IMR-90 (cell line): ENCODE results near the gene GDPD3. TPM values are rescaled to one million over a fixed set of nuclear protein-coding genes. Genes with fewer than 3 reads are reported as not detected.

Experiments used
- ATAC-seq: fragments of 200-7000 bp; cut with Tn5 transposase; 2 replicates; pipeline ENCODE4 v1.9.1; 2020; ENCODE audit warnings: low read depth, mild to moderate bottlenecking, moderate library complexity
- BruUV-seq: library from RNA; stranded (reverse); fragments of 400-500 nt; replicated peaks from 2 replicates; lab custom pipeline; 2021; lab: Mats Ljungman, UMichigan
- CTCF ChIA-PET: fragments of 300-600 bp; formaldehyde crosslinking; extraction: SDS; loops from one replicate; lab custom pipeline; 2021; ENCODE audit warnings: antibody characterized with exemption; lab: Yijun Ruan, JAX
- POLR2A ChIA-PET: fragments of 300-600 bp; sonication (Branson Sonifier 250); formaldehyde crosslinking; loops from one replicate; lab custom pipeline; 2022; ENCODE audit warnings: antibody characterized with exemption; ENCODE audit not compliant: unreplicated experiment; lab: Charles Lee
- DNase-seq: peaks from one replicate; pipeline ENCODE4 v3.0.0; 2013
- H2AFZ ChIP-seq: replicated peaks from 2 replicates; pipeline ENCODE3; 2013; ENCODE audit warnings: low read length, mild to moderate bottlenecking; ENCODE audit not compliant: poor library complexity
- H2AK5ac ChIP-seq: 2 replicates; pipeline ENCODE4 v1.6.1; 2013; ENCODE audit warnings: low read depth, low read length, inconsistent platforms
- H2AK9ac ChIP-seq: replicated peaks from 2 replicates; pipeline ENCODE3; 2013; ENCODE audit warnings: mild to moderate bottlenecking, low read depth, low read length, moderate library complexity; ENCODE audit not compliant: poor library complexity
- H2BK120ac ChIP-seq: 2 replicates; pipeline ENCODE4 v1.6.1; 2013; ENCODE audit warnings: low read depth, low read length, inconsistent platforms
- H2BK15ac ChIP-seq: 3 replicates; pipeline ENCODE4 v1.6.1; 2013; ENCODE audit warnings: low read depth, low read length, inconsistent platforms
- H2BK20ac ChIP-seq: 2 replicates; pipeline ENCODE4 v1.6.1; 2013; ENCODE audit warnings: low read depth, mild to moderate bottlenecking, inconsistent platforms, low read length, moderate library complexity
- H2BK5ac ChIP-seq: 2 replicates; pipeline ENCODE4 v1.6.1; 2013; ENCODE audit warnings: mild to moderate bottlenecking, low read depth, low read length, inconsistent platforms; ENCODE audit not compliant: poor library complexity, severe bottlenecking
- H3K14ac ChIP-seq: replicated peaks from 2 replicates; pipeline ENCODE4 v1.6.1; 2013; ENCODE audit warnings: low read depth, low read length, inconsistent platforms
- H3K18ac ChIP-seq: 2 replicates; pipeline ENCODE4 v1.6.1; 2013; ENCODE audit warnings: low read depth, low read length, control low read depth
- H3K23ac ChIP-seq: 2 replicates; pipeline ENCODE4 v1.6.1; 2013; ENCODE audit warnings: low read depth, low read length, inconsistent platforms
- H3K27ac ChIP-seq: 2 replicates; pipeline ENCODE4 v1.5.1; 2013; ENCODE audit warnings: mild to moderate bottlenecking, control low read depth, low read length; ENCODE audit not compliant: insufficient read depth
- H3K27me3 ChIP-seq: 2 replicates; pipeline ENCODE4 v1.6.1; 2013; ENCODE audit warnings: low read length; ENCODE audit not compliant: control insufficient read depth, insufficient read depth
- H3K36me3 ChIP-seq: 2 replicates; pipeline ENCODE4 v1.6.1; 2013; ENCODE audit warnings: low read length, mixed read lengths; ENCODE audit not compliant: control insufficient read depth, insufficient read depth
- H3K4ac ChIP-seq: 2 replicates; pipeline ENCODE4 v1.6.1; 2013; ENCODE audit warnings: low read depth, low read length, inconsistent platforms
- H3K4me1 ChIP-seq: 2 replicates; pipeline ENCODE4 v1.6.1; 2013; ENCODE audit warnings: low read length, mixed read lengths; ENCODE audit not compliant: control insufficient read depth, insufficient read depth
- H3K4me2 ChIP-seq: 2 replicates; pipeline ENCODE4 v1.6.1; 2013; ENCODE audit warnings: low read depth, mild to moderate bottlenecking, control low read depth, low read length, moderate library complexity
- H3K4me3 ChIP-seq: 2 replicates; pipeline ENCODE4 v1.5.1; 2013; ENCODE audit warnings: low read depth, mild to moderate bottlenecking, control low read depth, low read length, moderate library complexity; ENCODE audit not compliant: insufficient read depth
- H3K56ac ChIP-seq: 2 replicates; pipeline ENCODE4 v1.6.1; 2013; ENCODE audit warnings: low read length, inconsistent platforms; ENCODE audit not compliant: insufficient read depth; ENCODE audit errors: extremely low read depth
- H3K79me1 ChIP-seq, 2 experiments: 2 replicates each; pipeline ENCODE4 v1.6.1; 2013; ENCODE audit warnings: low read length in 2 of 2, inconsistent platforms in 1 of 2, low read depth in 1 of 2
- H3K9ac ChIP-seq: 2 replicates; pipeline ENCODE4 v1.6.1; 2013; ENCODE audit warnings: low read depth, low read length, control low read depth
- H3K9me1 ChIP-seq: 2 replicates; pipeline ENCODE4 v1.6.1; 2013; ENCODE audit warnings: low read length, inconsistent platforms; ENCODE audit not compliant: insufficient read depth
- H3K9me3 ChIP-seq: 2 replicates; pipeline ENCODE4 v1.6.1; 2013; ENCODE audit warnings: low read length; ENCODE audit not compliant: control insufficient read depth, insufficient read depth
- H4K20me1 ChIP-seq: 2 replicates; pipeline ENCODE4 v1.6.1; 2013; ENCODE audit warnings: low read length, inconsistent platforms; ENCODE audit not compliant: insufficient read depth
- H4K5ac ChIP-seq: 2 replicates; pipeline ENCODE4 v1.6.1; 2013; ENCODE audit warnings: mild to moderate bottlenecking, low read depth, low read length, control low read depth
- H4K8ac ChIP-seq, 2 experiments: 2 replicates each; pipeline ENCODE4 v1.6.1; 2013; ENCODE audit warnings: low read depth in 2 of 2, low read length in 2 of 2, control low read depth in 1 of 2, inconsistent platforms in 1 of 2
- H4K91ac ChIP-seq: 2 replicates; pipeline ENCODE4 v1.6.1; 2013; ENCODE audit warnings: low read depth, low read length, inconsistent platforms; ENCODE audit not compliant: insufficient read depth
- CEBPB ChIP-seq: IDR thresholded peaks from 2 replicates; pipeline ENCODE4 v1.6.1; 2012; ENCODE audit warnings: low read depth, low read length, improper control_type of control experiment
- CHD1 ChIP-seq: IDR thresholded peaks from 2 replicates; pipeline ENCODE4 v1.6.1; 2012; ENCODE audit warnings: low read depth, low read length, improper control_type of control experiment
- MAFK ChIP-seq: IDR thresholded peaks from 2 replicates; pipeline ENCODE4 v1.6.1; 2012; ENCODE audit warnings: low read depth, low read length, improper control_type of control experiment
- POLR2A ChIP-seq: IDR thresholded peaks from 2 replicates; pipeline ENCODE4 v1.6.1; 2012; ENCODE audit warnings: mild to moderate bottlenecking, low read depth, low read length
- RAD21 ChIP-seq: IDR thresholded peaks from 2 replicates; pipeline ENCODE4 v1.6.1; 2012; ENCODE audit warnings: low read length, improper control_type of control experiment
- RCOR1 ChIP-seq: IDR thresholded peaks from 2 replicates; pipeline ENCODE4 v1.6.1; 2012; ENCODE audit warnings: mild to moderate bottlenecking, low read length, improper control_type of control experiment; ENCODE audit not compliant: insufficient replicate concordance
- RFX5 ChIP-seq: IDR thresholded peaks from 2 replicates; pipeline ENCODE4 v1.8.0; 2012; ENCODE audit warnings: low read depth, mild to moderate bottlenecking, low read length, moderate library complexity
- WGBS, 2 experiments: methylation state at CpG; one replicate each; pipeline versions ENCODE4 v1.1.5 to v1.1.7; 2013; ENCODE audit warnings: missing lambda C conversion rate in 2 of 2; ENCODE audit not compliant: insufficient read length in 1 of 2; ENCODE audit errors: extremely low coverage in 2 of 2; 5-methylcytosine and 5-hydroxymethylcytosine counted together
- dilution Hi-C: fragments of 300-500 bp; cut with HindIII; formaldehyde crosslinking; loops from one replicate; pipeline ENCODE4 v1.14.3; 2018; ENCODE audit warnings: low sequenced_read_pairs; ENCODE audit not compliant: unreplicated experiment
- in situ Hi-C: fragments of 300-500 bp; cut with MboI; formaldehyde crosslinking; loops from 3 replicates; pipeline ENCODE4 v1.14.3; 2019; ENCODE audit warnings: low sequenced_read_pairs, inconsistent platforms, mixed read lengths
- intact Hi-C: fragments of 100-400 bp; cut with micrococcal nuclease; formaldehyde crosslinking; loops from 2 replicates; pipeline ENCODE4 v1.10.0; 2022
- polyA plus RNA-seq, 3 experiments: library from polyadenylated mRNA; depleted of rRNA; stranded (reverse); fragments of >200 nt; gene quantifications; 2 replicates each; pipeline ENCODE4 v1.2.3, GENCODE V29; 2012; ENCODE audit warnings: low replicate concordance in 1 of 3
- total RNA-seq: library from RNA; depleted of rRNA; stranded (reverse); fragments of >200 nt; gene quantifications from 2 replicates; pipeline ENCODE4 v1.2.3, GENCODE V29; 2012
- TF ChIP-seq, protein P1 (sequence below): fragments of 150-350 bp; IDR thresholded peaks from 2 replicates; pipeline ENCODE4 v1.6.1; 2017; ENCODE audit warnings: mild to moderate bottlenecking, antibody characterized with exemption, low read length, low read depth

Gene GDPD3
- total and polyA plus RNA-seq, 2 of the 4 experiments (the other 2 are of a cell fraction), result under 0.01 to 19.5 TPM

DNA sequence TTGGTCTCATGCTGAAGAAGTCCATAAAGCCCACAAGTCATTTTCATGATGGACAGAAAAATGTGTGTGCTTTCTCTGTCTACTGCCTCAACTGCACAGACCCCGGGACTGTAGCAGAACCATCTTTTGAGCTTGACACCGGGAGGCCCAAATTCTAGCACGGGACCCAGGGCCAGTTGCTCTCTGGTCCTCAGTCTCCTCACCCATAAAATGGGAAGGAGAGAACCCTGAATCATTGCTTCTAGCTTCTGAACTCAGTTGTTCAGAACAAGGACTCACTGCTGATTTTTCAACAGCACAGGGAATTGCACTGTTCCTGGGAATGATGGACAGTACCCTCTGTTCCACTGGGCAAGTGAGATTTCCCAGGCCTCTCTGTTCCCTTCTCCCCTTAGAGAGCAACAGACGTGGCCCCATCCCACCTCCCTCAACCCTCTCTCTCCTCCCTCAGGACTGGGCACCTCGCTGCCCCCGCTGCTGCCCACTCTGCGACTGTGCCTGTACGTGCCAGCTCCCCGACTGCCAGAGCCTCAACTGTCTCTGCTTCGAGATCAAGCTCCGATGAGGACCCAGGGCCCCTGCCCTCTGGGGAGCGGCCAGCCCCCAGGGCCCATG, 50.0 kb downstream of the GDPD3 start:
- H3K27ac ChIP-seq, result peak overlapping the region; percentile 97
- peak overlapping the region; percentile 99 for H2BK5ac ChIP-seq
- H4K5ac ChIP-seq, result peak overlapping the region; percentile 98
- peak overlapping the region; percentile 100 for H2AK9ac ChIP-seq
- H2AK5ac ChIP-seq, result peak overlapping the region; percentile 98
- H3K9me3 ChIP-seq, result no peaks in the 10 kb centered on the region
- peak overlapping the region; percentile 93 for H3K4me2 ChIP-seq
- H3K4me3 ChIP-seq, result no peak overlapping the region
- BruUV-seq, result no TSS peak
- intact Hi-C loops (no loop called here), in situ Hi-C loops (no loop called here), dilution Hi-C loops (no loop called here)
- H2BK120ac ChIP-seq, result peak overlapping the region; percentile 98
- TF ChIP-seq RFX5 (no peak), POLR2A (no peak), CEBPB (no peak), RAD21 (no peak), RCOR1 (no peak), CHD1 (no peak), MAFK (no peak)
- TF ChIP-seq, protein P1, sequence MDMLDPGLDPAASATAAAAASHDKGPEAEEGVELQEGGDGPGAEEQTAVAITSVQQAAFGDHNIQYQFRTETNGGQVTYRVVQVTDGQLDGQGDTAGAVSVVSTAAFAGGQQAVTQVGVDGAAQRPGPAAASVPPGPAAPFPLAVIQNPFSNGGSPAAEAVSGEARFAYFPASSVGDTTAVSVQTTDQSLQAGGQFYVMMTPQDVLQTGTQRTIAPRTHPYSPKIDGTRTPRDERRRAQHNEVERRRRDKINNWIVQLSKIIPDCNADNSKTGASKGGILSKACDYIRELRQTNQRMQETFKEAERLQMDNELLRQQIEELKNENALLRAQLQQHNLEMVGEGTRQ, result no peak
- no peaks in the 10 kb centered on the region for H3K27me3 ChIP-seq
- DNase-seq, result no peak
- H3K18ac ChIP-seq, result peak overlapping the region; percentile 93
- H3K4me1 ChIP-seq, result peaks cover 25% of the 10 kb centered on the region
- POLR2A ChIA-PET, result no interaction called here
- H2BK20ac ChIP-seq, result peak overlapping the region; percentile 62
- CTCF ChIA-PET, result interaction anchor here (1.0 kb wide), 1 partner anchor 8 kb away, joined by 3 read pairs; no protein-coding TSS in a partner anchor
- WGBS, 2 experiments, result 70% methylated on average over 8 of the region's 12 CpGs; no CpG with 5 or more reads in 1 of the 2 experiments
- H3K36me3 ChIP-seq, result peaks cover 19% of the 10 kb centered on the region
- H4K8ac ChIP-seq, result peak overlapping the region; percentile 86 to 99
- H3K14ac ChIP-seq, result peak overlapping the region; percentile 100
- no peak overlapping the region for H3K56ac ChIP-seq
- H3K9ac ChIP-seq, result peak overlapping the region; percentile 92
- peak overlapping the region; percentile 16; the same call in 2 of the 3 replicates for H2BK15ac ChIP-seq
- no peak for ATAC-seq
- H2AFZ ChIP-seq, result peak overlapping the region; percentile 89
- H3K9me1 ChIP-seq, result peaks cover 16% of the 10 kb centered on the region
- peak overlapping the region; percentile 99 for H3K23ac ChIP-seq
- H3K79me1 ChIP-seq, result peaks cover 15 to 35% of the 10 kb centered on the region in 2 experiments; a peak in 3 of 4 replicates
- peaks cover 28% of the 10 kb centered on the region for H4K20me1 ChIP-seq
- peak overlapping the region; percentile 99 for H4K91ac ChIP-seq
- peak overlapping the region; percentile 100 for H3K4ac ChIP-seq
